HS-5 (cell line): ENCODE measurements around the gene SHANK1.
"Not testable (repeated sequence)": the region's sequence is repeated elsewhere in the genome, so short reads cannot be mapped to it uniquely, and the experiment has no call there.

Experiments
- DNase-seq: peaks from one replicate; pipeline ENCODE4 v3.0.0-alpha.2; 2012; ENCODE audit warnings: low read depth

Gene SHANK1

GRCh38 chr19:50719566-50719965, at the start of gene SHANK1:
TSS of gene SHANK1 (minus strand) at chr19:50719802. CDS start at chr19:50716919, 2,883 bp downstream.
- DNase-seq, result no peak

- no peak for DNase-seq
These were observed 48.7 kb upstream of the SHANK1 start for GRCh38 chr19:50768277-50768676.

GRCh38 chr19:50767263-50767662, 47.7 kb upstream of the SHANK1 start:
- not testable (repeated sequence) for DNase-seq

- DNase-seq, result not testable (repeated sequence)
These were observed 47.1 kb upstream of the SHANK1 start for GRCh38 chr19:50766746-50767145.

GRCh38 chr19:50764409-50764808, 44.8 kb upstream of the SHANK1 start:
- no peak for DNase-seq

- not testable (repeated sequence) for DNase-seq
These were observed 43.9 kb upstream of the SHANK1 start for GRCh38 chr19:50763521-50763920.

- not testable (repeated sequence) for DNase-seq
These were observed 41.9 kb upstream of the SHANK1 start for GRCh38 chr19:50761501-50761900.

- no peak for DNase-seq
These were observed 40.3 kb upstream of the SHANK1 start for GRCh38 chr19:50759886-50760285.

- DNase-seq, result not testable (repeated sequence)
These were observed 39.5 kb upstream of the SHANK1 start for GRCh38 chr19:50759076-50759475.

- not testable (repeated sequence) for DNase-seq
These were observed 38.0 kb upstream of the SHANK1 start for GRCh38 chr19:50757624-50758023.

GRCh38 chr19:50756244-50756643, 36.6 kb upstream of the SHANK1 start:
- not testable (repeated sequence) for DNase-seq

GRCh38 chr19:50753879-50754278, 34.3 kb upstream of the SHANK1 start:
- no peak for DNase-seq

GRCh38 chr19:50750010-50750409, 30.4 kb upstream of the SHANK1 start:
- no peak for DNase-seq

GRCh38 chr19:50749490-50749889, 29.9 kb upstream of the SHANK1 start:
- no peak for DNase-seq

GRCh38 chr19:50747141-50747540, 27.5 kb upstream of the SHANK1 start:
- DNase-seq, result not testable (repeated sequence)

- DNase-seq, result no peak
These were observed 25.6 kb upstream of the SHANK1 start for GRCh38 chr19:50745221-50745620.

GRCh38 chr19:50743537-50743936, 23.9 kb upstream of the SHANK1 start:
- no peak for DNase-seq

- DNase-seq, result no peak
These were observed 21.8 kb upstream of the SHANK1 start for GRCh38 chr19:50741179-50741933.

- DNase-seq, result no peak
These were observed 20.4 kb upstream of the SHANK1 start for GRCh38 chr19:50739914-50740426.

GRCh38 chr19:50739132-50739913, 19.7 kb upstream of the SHANK1 start:
- DNase-seq, result no peak

GRCh38 chr19:50736338-50736737, 16.7 kb upstream of the SHANK1 start:
- DNase-seq, result no peak

- no peak for DNase-seq
These were observed 16.3 kb upstream of the SHANK1 start for GRCh38 chr19:50735869-50736268.

GRCh38 chr19:50729894-50730293, 10.3 kb upstream of the SHANK1 start:
- DNase-seq, result no peak
